Prostate gland (tissue), 2 donors: Measurements from ENCODE around the gene CDT1.

ENCODE experiments used
- CTCF ChIP-seq, 4 experiments: fragments of 200-600 bp in 2 of 4; fragments of 450-650 bp in 2 of 4; sonication (generic) in 2 of 4; IDR thresholded peaks; 1 replicate in 3 of 4; 2 replicates in 1 of 4; pipeline ENCODE4 v1.5.1; 2016 to 2019; ENCODE audit warnings: antibody characterized with exemption in 4 of 4, mild to moderate bottlenecking in 2 of 4, moderate library complexity in 2 of 4
- POLR2A ChIP-seq: fragments of 450-650 bp; IDR thresholded peaks from one replicate; pipeline ENCODE4 v1.6.1; 2016; ENCODE audit warnings: antibody characterized with exemption, mild to moderate bottlenecking
- POLR2AphosphoS5 ChIP-seq: sonication (generic); formaldehyde crosslinking; IDR thresholded peaks from one replicate; pipeline ENCODE4 v1.6.1; 2017; ENCODE audit warnings: antibody characterized with exemption

GRCh38 chr16:88762258-88762870, 41.2 kb upstream of the CDT1 start:
- TF ChIP-seq CTCF (IDR thresholded peaks at IDR 0.05) = no peak
- TF ChIP-seq POLR2A = no peak
- no peak for TF ChIP-seq POLR2AphosphoS5
